Iris pigment epithelial cell (primary cell): ENCODE data around the gene ATP13A3.
"Not testable (repeated sequence)": the region's sequence is repeated elsewhere in the genome, so short reads cannot be mapped to it uniquely, and the experiment has no call there.

Experiments used
- DNase-seq: peaks from one replicate; pipeline ENCODE4 v3.0.0-alpha.2; 2011; ENCODE audit warnings: low read depth

Gene ATP13A3

GRCh38 chr3:194499516-194499915 is 12.7 kb upstream of the ATP13A3 start:
- DNase-seq: not testable (repeated sequence)

GRCh38 chr3:194497799-194498575 is 11.2 kb upstream of the ATP13A3 start:
- no peak for DNase-seq

GRCh38 chr3:194496217-194496919 is 9.6 kb upstream of the ATP13A3 start:
- no peak for DNase-seq

GRCh38 chr3:194494951-194495374 is 8.2 kb upstream of the ATP13A3 start:
- no peak for DNase-seq

- DNase-seq: peak; percentile 90
Measured at GRCh38 chr3:194493995-194494927, 7.5 kb upstream of the ATP13A3 start.

- no peak for DNase-seq
Measured at GRCh38 chr3:194492001-194492400, 5.2 kb upstream of the ATP13A3 start.

- DNase-seq: peak; percentile 41
Measured at GRCh38 chr3:194489736-194490612, 3.2 kb upstream of the ATP13A3 start.

GRCh38 chr3:194488055-194488742 is 1.4 kb upstream of the ATP13A3 start:
- no peak for DNase-seq

- peak; percentile 40 for DNase-seq
Measured at GRCh38 chr3:194487289-194488054, 670 bp upstream of the ATP13A3 start.

GRCh38 chr3:194485881-194486539 is 792 bp downstream of the ATP13A3 start:
- peak; percentile 48 for DNase-seq

- DNase-seq: peak; percentile 66
Measured at GRCh38 chr3:194485468-194485880, 1.3 kb downstream of the ATP13A3 start.

GRCh38 chr3:194484614-194485013 is 2.2 kb downstream of the ATP13A3 start:
- DNase-seq: no peak

- no peak for DNase-seq
Measured at GRCh38 chr3:194483850-194484249, 3.0 kb downstream of the ATP13A3 start.

- DNase-seq: not testable (repeated sequence)
Measured at GRCh38 chr3:194482830-194483229, 4.0 kb downstream of the ATP13A3 start.

- peak; percentile 20 for DNase-seq
Measured at GRCh38 chr3:194482196-194482593, 4.6 kb downstream of the ATP13A3 start.

GRCh38 chr3:194481525-194482195 is 5.1 kb downstream of the ATP13A3 start:
- no peak for DNase-seq

- DNase-seq: peak; percentile 83
Measured at GRCh38 chr3:194481103-194481502, 5.7 kb downstream of the ATP13A3 start.

- DNase-seq: no peak
Measured at GRCh38 chr3:194476784-194477183, 10.0 kb downstream of the ATP13A3 start.

- DNase-seq: peak; percentile 25
Measured at GRCh38 chr3:194475978-194476377, 10.8 kb downstream of the ATP13A3 start.
